Small intestine (tissue), 7 donors: Measurements from ENCODE around the gene CBR3. TPM values are rescaled to one million over a fixed set of nuclear protein-coding genes. Genes with fewer than 3 reads are reported as not detected.
"Not testable (repeated sequence)": the region's sequence is repeated elsewhere in the genome, so short reads cannot be mapped to it uniquely, and the experiment has no call there.

Experiments used
- DNase-seq, 2 donors: peaks; one replicate each; pipeline versions ENCODE4 v3.0.0 to v3.0.0-alpha.2; 2013
- FAIRE-seq: peaks from 2 replicates; lab custom pipeline; 2012; peaks lifted over from hg19 to GRCh38; lab: Jason Lieb, UNC
- H3K27ac ChIP-seq, 3 donors: one replicate each; pipeline ENCODE4 v1.5.1; 2013; ENCODE audit warnings: low read length in 2 of 3, mild to moderate bottlenecking in 2 of 3, control low read depth in 1 of 3, inconsistent platforms in 1 of 3, low read depth in 1 of 3, moderate library complexity in 1 of 3
- H3K27me3 ChIP-seq, 3 donors: one replicate each; pipeline ENCODE4 v1.6.1; 2013; ENCODE audit warnings: low read length in 3 of 3, inconsistent platforms in 1 of 3; ENCODE audit not compliant: control insufficient read depth in 3 of 3, insufficient read depth in 3 of 3
- H3K36me3 ChIP-seq, 3 donors: one replicate each; pipeline ENCODE4 v1.6.1; 2013; ENCODE audit warnings: low read length in 3 of 3, inconsistent platforms in 1 of 3, low read depth in 1 of 3, mild to moderate bottlenecking in 1 of 3, moderate library complexity in 1 of 3; ENCODE audit not compliant: control insufficient read depth in 3 of 3, insufficient read depth in 2 of 3
- H3K4me1 ChIP-seq, 3 donors: one replicate each; pipeline ENCODE4 v1.6.1; 2013; ENCODE audit warnings: low read length in 2 of 3, inconsistent platforms in 1 of 3, low read depth in 1 of 3, mild to moderate bottlenecking in 1 of 3, moderate library complexity in 1 of 3; ENCODE audit not compliant: control insufficient read depth in 3 of 3, insufficient read depth in 2 of 3
- H3K4me3 ChIP-seq, 3 donors: one replicate each; pipeline ENCODE4 v1.5.1; 2013; ENCODE audit warnings: low read length in 3 of 3, control low read depth in 1 of 3, inconsistent platforms in 1 of 3, low read depth in 1 of 3, mild to moderate bottlenecking in 1 of 3, moderate library complexity in 1 of 3
- H3K9me3 ChIP-seq, 2 donors: one replicate each; pipeline ENCODE4 v1.6.1; 2013; ENCODE audit warnings: low read depth in 1 of 2, low read length in 1 of 2; ENCODE audit not compliant: control insufficient read depth in 2 of 2, insufficient read depth in 1 of 2
- WGBS, 3 donors: extraction: QIAGEN DNeasy Blood & Tissue Kit; methylation state at CpG; one replicate each; pipeline ENCODE4 v1.1.7; 2013; 5-methylcytosine and 5-hydroxymethylcytosine counted together
- polyA plus RNA-seq, 4 donors: library from polyadenylated mRNA; stranded (reverse) in 3 of 4; unstranded in 1 of 4; fragments of 200-250 nt in 3 of 4; fragments of 120-200 nt in 1 of 4; gene quantifications; one replicate each; pipeline versions ENCODE4 v1.2.1 to v1.2.3, GENCODE V29; 2013
- donor health status: healthy with polysubstance abuse.
- donor health status: control.
- donor health status: control.
- donor health status: Bipolar disorder and iron deficiency.
- donor health status: healthy.

The CBR3 gene
- polyA plus RNA-seq, 4 donors = 0.54 to 9.0 (median 0.87) TPM

GRCh38 chr21:36126208-36126565 is 8.7 kb upstream of the CBR3 start:
- Histone ChIP-seq H3K4me1 (no peaks in the 10 kb centered on the region), H3K36me3 (no peaks in the 10 kb centered on the region), H3K27ac (no peak overlapping the region), H3K9me3 (no peaks in the 10 kb centered on the region), H3K4me3 (no peak overlapping the region), H3K27me3 (peaks cover 0 to 9% (median 0%) of the 10 kb centered on the region in 3 donors)
- FAIRE-seq (no peak), DNase-seq (no peak)

GRCh38 chr21:36126621-36127110 is 8.2 kb upstream of the CBR3 start:
- WGBS, 3 donors = 96 to 97% (median 96%) methylated on average over 5 of the region's 5 CpGs
- H3K27me3 ChIP-seq = peaks cover 0 to 9% (median 0%) of the 10 kb centered on the region in 3 donors
- no peaks in the 10 kb centered on the region for H3K4me1 ChIP-seq
- no peak for DNase-seq
- H3K4me3 ChIP-seq = no peak overlapping the region
- no peak overlapping the region for H3K27ac ChIP-seq
- FAIRE-seq = no peak
- H3K36me3 ChIP-seq = no peaks in the 10 kb centered on the region
- no peaks in the 10 kb centered on the region for H3K9me3 ChIP-seq

- Histone ChIP-seq H3K27me3 (peaks cover 0 to 11% (median 0%) of the 10 kb centered on the region in 3 donors), H3K27ac (no peak overlapping the region), H3K4me1 (no peaks in the 10 kb centered on the region), H3K36me3 (no peaks in the 10 kb centered on the region), H3K9me3 (no peaks in the 10 kb centered on the region), H3K4me3 (no peak overlapping the region)
- DNase-seq = no peak
- 88 to 92% (median 89%) methylated on average over 8 to 10 of the region's 10 CpGs for WGBS, 3 donors
- no peak for FAIRE-seq
Observed at GRCh38 chr21:36127250-36127904, 7.5 kb upstream of the CBR3 start.

DNA sequence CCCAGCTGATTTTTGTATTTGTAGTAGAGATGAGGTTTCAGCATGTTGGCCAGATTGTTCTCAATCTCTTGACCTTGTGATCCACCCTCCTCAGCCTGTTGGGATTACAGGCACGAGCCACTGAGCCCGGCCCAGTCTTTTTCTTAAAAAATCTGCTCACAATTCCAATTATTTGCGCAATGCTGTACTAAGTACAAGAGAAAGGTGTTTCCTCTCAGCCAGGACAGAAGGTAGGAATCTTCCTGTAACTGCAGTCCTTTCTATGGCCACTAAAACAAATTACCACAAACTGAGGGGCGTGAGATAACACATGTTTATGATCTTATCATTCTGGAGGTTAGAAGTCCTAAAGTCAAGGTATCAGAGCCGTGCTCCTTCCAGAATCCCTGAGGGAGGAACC is 6.9 kb upstream of the CBR3 start:
- 52 to 75% (median 66%) methylated on average over 5 of the region's 5 CpGs for WGBS, 3 donors
- no peaks in the 10 kb centered on the region for H3K36me3 ChIP-seq
- no peak overlapping the region for H3K4me3 ChIP-seq
- H3K9me3 ChIP-seq = no peaks in the 10 kb centered on the region
- no peak for DNase-seq
- H3K27ac ChIP-seq = no peak overlapping the region
- no peak for FAIRE-seq
- H3K27me3 ChIP-seq = peaks cover 0 to 16% (median 0%) of the 10 kb centered on the region in 3 donors
- H3K4me1 ChIP-seq = no peaks in the 10 kb centered on the region

DNA sequence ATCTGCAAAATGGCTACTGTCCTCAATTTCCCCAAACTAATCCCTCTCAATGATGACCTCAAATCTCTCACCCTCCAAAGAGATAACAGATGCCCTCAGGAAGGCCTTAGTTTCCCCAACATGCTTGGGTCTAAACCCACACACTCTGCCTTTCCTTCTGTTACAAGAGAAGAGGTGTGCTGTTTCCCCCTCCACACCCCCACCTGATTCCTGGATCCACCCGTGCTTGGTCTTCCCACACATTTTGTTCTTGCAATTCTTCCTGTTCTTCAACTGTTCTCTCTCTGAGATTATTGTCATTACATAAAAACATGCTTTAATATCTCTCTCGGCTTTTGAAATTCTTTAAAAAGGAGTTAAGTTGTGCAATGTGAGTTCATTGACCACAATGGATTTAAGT is 5.7 kb upstream of the CBR3 start:
- H3K27me3 ChIP-seq = peaks cover 0 to 27% (median 0%) of the 10 kb centered on the region in 3 donors
- peaks cover 0 to under 1% (median 0%) of the 10 kb centered on the region in 3 donors for H3K4me1 ChIP-seq
- no peak overlapping the region for H3K27ac ChIP-seq
- no peak for DNase-seq
- no peak overlapping the region for H3K4me3 ChIP-seq
- H3K9me3 ChIP-seq = no peaks in the 10 kb centered on the region
- no peaks in the 10 kb centered on the region for H3K36me3 ChIP-seq
- WGBS, 3 donors = 63 to 80% (median 70%) methylated on average over 2 of the region's 2 CpGs
- no peak for FAIRE-seq

- H3K27me3 ChIP-seq = peaks cover 0 to 36% (median 2%) of the 10 kb centered on the region in 3 donors
- H3K4me3 ChIP-seq, H3K9me3 ChIP-seq, H3K36me3 ChIP-seq, H3K27ac ChIP-seq, DNase-seq, FAIRE-seq: not testable (repeated sequence)
- WGBS, 3 donors = 19 to 29% (median 26%) methylated on average over 7 to 10 of the region's 18 CpGs
- H3K4me1 ChIP-seq = peaks cover 0 to 11% (median 4%) of the 10 kb centered on the region in 3 donors
Observed at GRCh38 chr21:36130414-36130762, 4.5 kb upstream of the CBR3 start.

DNA sequence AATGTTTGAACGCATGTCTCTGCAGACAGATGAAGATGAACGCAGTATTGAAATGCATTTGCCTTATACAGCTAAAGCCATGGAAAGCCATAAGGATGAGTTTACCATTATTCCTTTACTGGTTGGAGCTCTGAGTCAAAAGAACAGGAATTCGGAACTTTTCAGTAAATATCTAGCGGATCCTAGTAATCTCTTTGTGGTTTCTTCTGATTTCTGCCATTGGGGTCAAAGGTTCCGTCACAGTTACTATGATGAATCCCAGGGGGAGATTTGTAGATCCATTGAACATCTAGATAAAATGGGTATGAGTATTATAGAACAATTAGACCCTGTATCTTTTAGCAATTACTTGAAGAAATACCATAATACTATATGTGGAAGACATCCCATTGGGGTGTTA is 4.0 kb upstream of the CBR3 start:
- Histone ChIP-seq H3K27me3 (peaks cover 0 to 34% (median 2%) of the 10 kb centered on the region in 3 donors), H3K4me1 (peaks cover 0 to 13% (median 4%) of the 10 kb centered on the region in 3 donors)
- not testable (repeated sequence) for H3K27ac ChIP-seq, H3K4me3 ChIP-seq, H3K9me3 ChIP-seq, DNase-seq, H3K36me3 ChIP-seq
- peak; percentile 39 for FAIRE-seq
- 82 to 91% (median 86%) methylated on average over 5 of the region's 5 CpGs for WGBS, 3 donors

GRCh38 chr21:36132696-36133095 is 2.2 kb upstream of the CBR3 start:
- Histone ChIP-seq H3K9me3 (no peaks in the 10 kb centered on the region), H3K27me3 (peaks cover 0 to 37% (median 2%) of the 10 kb centered on the region in 3 donors), H3K4me3 (no peak overlapping the region), H3K4me1 (peaks cover 0 to 19% (median 6%) of the 10 kb centered on the region in 3 donors), H3K27ac (no peak overlapping the region), H3K36me3 (no peaks in the 10 kb centered on the region)
- 74 to 84% (median 78%) methylated on average over 8 of the region's 8 CpGs for WGBS, 3 donors
- DNase-seq = no peak
- FAIRE-seq = no peak
